Lower leg skin (tissue), 3 donors: ENCODE data around the gene CA6.

ENCODE experiments used
- CTCF ChIP-seq, 3 donors: fragments of 450-650 bp; IDR thresholded peaks; one replicate each; pipeline ENCODE4 v1.5.1; 2016; ENCODE audit warnings: antibody characterized with exemption in 3 of 3, mild to moderate bottlenecking in 3 of 3, moderate library complexity in 2 of 3
- POLR2A ChIP-seq, 2 donors: fragments of 450-650 bp; IDR thresholded peaks; one replicate each; pipeline ENCODE4 v1.6.1; 2016 to 2017; ENCODE audit warnings: antibody characterized with exemption in 2 of 2, mild to moderate bottlenecking in 1 of 2, moderate library complexity in 1 of 2

GRCh38 chr1:8925960-8926359, 19.7 kb upstream of the CA6 start:
- TF ChIP-seq CTCF (IDR thresholded peaks at IDR 0.05), result no peak
- TF ChIP-seq POLR2A (IDR thresholded peaks at IDR 0.05), result no peak
